ENCODE results near the gene OR4P4.

GRCh38 chr11:55669376-55669775, 34.5 kb downstream of the OR4P4 start:
- no peak for TF ChIP-seq CTCF (IDR thresholded peaks at IDR 0.05)
- no peak for TF ChIP-seq EZH2phosphoT487 (IDR thresholded peaks at IDR 0.05)
- no peak for TF ChIP-seq EZH2 (IDR thresholded peaks at IDR 0.05)
